WTC11 (cell line): ENCODE results near the gene GPATCH2L.

Source experiments
- CREB1 ChIP-seq: sonication (generic); formaldehyde crosslinking; IDR thresholded peaks from 2 replicates; pipeline ENCODE4 v1.8.0; 2023; ENCODE audit warnings: mild to moderate bottlenecking, missing genetic modification reagents
- JUN ChIP-seq: sonication (generic); formaldehyde crosslinking; IDR thresholded peaks from 2 replicates; pipeline ENCODE4 v1.8.0; 2023; ENCODE audit warnings: mild to moderate bottlenecking, missing genetic modification reagents
- MXD4 ChIP-seq: fragments of 250-450 bp; sonication (Bioruptor Pico); IDR thresholded peaks from 2 replicates; pipeline ENCODE4 v1.8.0; 2021; ENCODE audit warnings: mild to moderate bottlenecking, moderate library complexity, borderline replicate concordance
- NFYB ChIP-seq: sonication (generic); formaldehyde crosslinking; conservative IDR thresholded peaks from 2 replicates; pipeline ENCODE4 v1.8.0; 2022; ENCODE audit warnings: low read depth, missing genetic modification reagents
- NR2C2 ChIP-seq: sonication (generic); formaldehyde crosslinking; IDR thresholded peaks from 2 replicates; pipeline ENCODE4 v1.8.0; 2022; ENCODE audit warnings: mild to moderate bottlenecking, missing genetic modification reagents
- SP1 ChIP-seq: sonication (generic); formaldehyde crosslinking; conservative IDR thresholded peaks from 2 replicates; pipeline ENCODE4 v1.8.1; 2022; ENCODE audit warnings: missing genetic modification reagents
- ZNF121 ChIP-seq: sonication (generic); formaldehyde crosslinking; IDR thresholded peaks from 2 replicates; pipeline ENCODE4 v1.8.0; 2023; ENCODE audit warnings: missing genetic modification reagents
- ZNF263 ChIP-seq: sonication (generic); formaldehyde crosslinking; IDR thresholded peaks from 2 replicates; pipeline ENCODE4 v1.8.1; 2022; ENCODE audit warnings: low read depth, mild to moderate bottlenecking, moderate library complexity, missing genetic modification reagents
- ZNF423 ChIP-seq: fragments of 250-450 bp; sonication (Bioruptor Pico); IDR thresholded peaks from 2 replicates; pipeline ENCODE4 v2.1.2; 2022; ENCODE audit warnings: mild to moderate bottlenecking, moderate library complexity
- TF ChIP-seq, protein P1 (sequence below): fragments of 200-600 bp; IDR thresholded peaks from 2 replicates; pipeline ENCODE4 v1.8.0; 2022; ENCODE audit warnings: antibody characterized with exemption
- TF ChIP-seq, protein P2 (sequence below): sonication (generic); formaldehyde crosslinking; conservative IDR thresholded peaks from 2 replicates; pipeline ENCODE4 v1.8.1; 2022; ENCODE audit warnings: mild to moderate bottlenecking, missing genetic modification reagents

DNA sequence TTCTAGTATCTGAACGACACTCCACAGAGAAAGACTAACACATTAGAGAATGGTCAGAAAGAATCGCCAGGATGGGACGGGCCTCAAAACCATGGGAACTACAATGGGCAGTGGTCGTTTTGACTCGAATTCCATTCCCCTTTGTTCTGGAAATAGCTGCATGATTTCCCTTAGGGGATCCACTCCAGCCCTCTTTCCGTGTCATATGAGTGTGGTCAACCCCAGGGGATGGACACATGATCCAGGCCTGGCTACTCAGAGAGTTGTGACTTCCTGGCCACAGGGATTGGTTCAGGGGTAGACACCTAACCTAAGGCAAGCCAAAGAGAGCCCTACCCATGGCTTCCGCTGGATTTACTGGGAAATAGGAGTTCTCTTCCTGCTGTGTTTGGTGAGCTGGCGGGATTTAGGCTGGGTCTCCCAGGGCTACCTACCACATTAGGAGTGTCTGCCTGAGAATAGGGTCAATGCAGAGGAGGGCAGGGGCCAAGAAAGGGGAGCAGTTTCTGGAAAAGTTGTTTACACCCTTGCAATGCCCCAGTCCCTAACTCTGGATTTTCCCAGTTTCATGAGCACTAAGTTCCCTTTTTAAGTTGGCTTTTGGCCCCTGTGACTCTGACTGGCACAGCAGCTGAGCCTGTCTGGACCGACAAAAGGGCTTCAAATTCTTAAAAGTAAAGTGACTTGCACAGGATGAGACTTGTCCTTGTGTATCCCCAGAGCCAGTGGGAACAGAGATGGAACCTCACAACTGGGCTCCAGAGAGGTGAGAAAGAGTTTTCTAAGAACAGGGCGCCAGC, 28.1 kb upstream of the GPATCH2L start:
- TF ChIP-seq, protein P1, sequence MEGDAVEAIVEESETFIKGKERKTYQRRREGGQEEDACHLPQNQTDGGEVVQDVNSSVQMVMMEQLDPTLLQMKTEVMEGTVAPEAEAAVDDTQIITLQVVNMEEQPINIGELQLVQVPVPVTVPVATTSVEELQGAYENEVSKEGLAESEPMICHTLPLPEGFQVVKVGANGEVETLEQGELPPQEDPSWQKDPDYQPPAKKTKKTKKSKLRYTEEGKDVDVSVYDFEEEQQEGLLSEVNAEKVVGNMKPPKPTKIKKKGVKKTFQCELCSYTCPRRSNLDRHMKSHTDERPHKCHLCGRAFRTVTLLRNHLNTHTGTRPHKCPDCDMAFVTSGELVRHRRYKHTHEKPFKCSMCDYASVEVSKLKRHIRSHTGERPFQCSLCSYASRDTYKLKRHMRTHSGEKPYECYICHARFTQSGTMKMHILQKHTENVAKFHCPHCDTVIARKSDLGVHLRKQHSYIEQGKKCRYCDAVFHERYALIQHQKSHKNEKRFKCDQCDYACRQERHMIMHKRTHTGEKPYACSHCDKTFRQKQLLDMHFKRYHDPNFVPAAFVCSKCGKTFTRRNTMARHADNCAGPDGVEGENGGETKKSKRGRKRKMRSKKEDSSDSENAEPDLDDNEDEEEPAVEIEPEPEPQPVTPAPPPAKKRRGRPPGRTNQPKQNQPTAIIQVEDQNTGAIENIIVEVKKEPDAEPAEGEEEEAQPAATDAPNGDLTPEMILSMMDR = no peak
- TF ChIP-seq CREB1 (no peak), SP1 (CRISPR knock-in tag) (no peak), NR2C2 (CRISPR knock-in tag) (no peak), NFYB (CRISPR knock-in tag) (no peak), ZNF121 (CRISPR knock-in tag) (no peak), MXD4 (CRISPR knock-in tag) (no peak), JUN (CRISPR knock-in tag) (no peak), ZNF263 (CRISPR knock-in tag) (no peak), ZNF423 (CRISPR knock-in tag) (no peak)
- TF ChIP-seq, protein P2, sequence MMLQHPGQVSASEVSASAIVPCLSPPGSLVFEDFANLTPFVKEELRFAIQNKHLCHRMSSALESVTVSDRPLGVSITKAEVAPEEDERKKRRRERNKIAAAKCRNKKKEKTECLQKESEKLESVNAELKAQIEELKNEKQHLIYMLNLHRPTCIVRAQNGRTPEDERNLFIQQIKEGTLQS = no peak
